Measurements from ENCODE around the gene XXYLT1. TPM values are rescaled to one million over a fixed set of nuclear protein-coding genes. Genes with fewer than 3 reads are reported as not detected.

The XXYLT1 gene
- total RNA-seq, 1 donor from 2014 or later: 16.4 TPM

DNA sequence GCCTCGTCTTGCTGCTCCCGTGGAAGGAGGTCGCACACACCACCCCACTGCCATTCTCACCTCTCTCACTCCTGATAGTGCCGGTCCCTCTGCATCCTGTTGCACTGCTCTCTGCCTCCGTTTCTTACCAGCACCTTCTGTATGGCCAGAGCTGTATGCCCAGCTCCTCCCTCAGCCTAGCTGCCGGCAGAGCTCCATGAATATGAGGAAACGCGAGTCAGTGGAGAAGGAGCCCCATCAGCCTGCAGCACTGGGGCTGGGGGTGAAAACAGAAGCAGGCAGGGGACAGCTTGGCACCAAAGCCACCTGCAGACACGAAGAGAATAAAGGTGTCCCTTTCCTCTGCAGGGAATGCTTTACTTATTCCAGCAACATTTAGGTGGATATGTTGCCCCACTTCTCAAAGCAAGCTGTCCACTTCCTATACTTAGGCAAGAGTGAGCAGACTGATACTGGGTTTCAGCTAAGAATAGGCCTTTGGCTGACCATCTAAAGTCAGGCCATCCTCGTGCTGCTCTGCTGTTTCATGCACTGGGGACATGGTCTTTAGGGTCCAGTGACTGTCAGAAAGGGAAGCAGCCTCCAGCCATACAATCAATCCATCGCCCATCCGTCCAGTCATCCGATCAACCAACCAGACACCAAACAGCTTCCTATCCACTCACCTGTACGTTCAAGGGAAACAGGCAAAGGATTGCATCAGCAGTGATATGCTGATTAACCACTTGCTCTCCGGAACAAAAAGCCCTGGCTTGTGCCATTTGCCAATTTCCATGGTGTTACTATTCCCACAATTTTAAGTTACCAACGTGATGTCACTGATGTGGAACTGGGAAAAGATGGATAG lies 222.7 kb downstream of the XXYLT1 start:
- H3K4me3 ChIP-seq (ENCODE audit: low read depth, low read length): no peak overlapping the region
- no peak for DNase-seq (ENCODE audit: low read depth)
- TF ChIP-seq, protein P1, sequence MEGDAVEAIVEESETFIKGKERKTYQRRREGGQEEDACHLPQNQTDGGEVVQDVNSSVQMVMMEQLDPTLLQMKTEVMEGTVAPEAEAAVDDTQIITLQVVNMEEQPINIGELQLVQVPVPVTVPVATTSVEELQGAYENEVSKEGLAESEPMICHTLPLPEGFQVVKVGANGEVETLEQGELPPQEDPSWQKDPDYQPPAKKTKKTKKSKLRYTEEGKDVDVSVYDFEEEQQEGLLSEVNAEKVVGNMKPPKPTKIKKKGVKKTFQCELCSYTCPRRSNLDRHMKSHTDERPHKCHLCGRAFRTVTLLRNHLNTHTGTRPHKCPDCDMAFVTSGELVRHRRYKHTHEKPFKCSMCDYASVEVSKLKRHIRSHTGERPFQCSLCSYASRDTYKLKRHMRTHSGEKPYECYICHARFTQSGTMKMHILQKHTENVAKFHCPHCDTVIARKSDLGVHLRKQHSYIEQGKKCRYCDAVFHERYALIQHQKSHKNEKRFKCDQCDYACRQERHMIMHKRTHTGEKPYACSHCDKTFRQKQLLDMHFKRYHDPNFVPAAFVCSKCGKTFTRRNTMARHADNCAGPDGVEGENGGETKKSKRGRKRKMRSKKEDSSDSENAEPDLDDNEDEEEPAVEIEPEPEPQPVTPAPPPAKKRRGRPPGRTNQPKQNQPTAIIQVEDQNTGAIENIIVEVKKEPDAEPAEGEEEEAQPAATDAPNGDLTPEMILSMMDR (conservative IDR thresholded peaks at IDR 0.05; ENCODE audit: low read depth, low read length): no peak

DNA sequence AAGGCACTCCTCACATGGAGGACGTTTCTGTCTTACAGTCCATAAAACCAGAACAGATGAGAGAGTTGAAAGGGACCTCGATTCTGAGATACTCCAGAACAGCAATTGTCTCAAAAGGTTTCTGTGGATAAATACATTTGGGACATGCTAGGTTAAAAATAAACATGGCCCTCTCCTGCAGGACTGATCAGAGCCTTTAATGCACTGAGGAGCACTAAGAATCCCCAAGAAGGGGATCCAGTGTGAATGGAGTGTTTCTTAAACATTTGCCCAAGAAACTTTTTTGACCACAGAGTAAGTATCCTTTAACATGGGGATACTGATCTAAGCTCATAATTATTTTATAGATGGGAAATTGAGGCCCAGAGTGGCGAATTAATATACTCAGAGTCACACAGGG lies 223.4 kb downstream of the XXYLT1 start:
- TF ChIP-seq, protein P1 (conservative IDR thresholded peaks at IDR 0.05; ENCODE audit: low read depth, low read length): no peak
- no peak for DNase-seq (ENCODE audit: low read depth)
- H3K4me3 ChIP-seq (ENCODE audit: low read depth, low read length): no peak overlapping the region

DNA sequence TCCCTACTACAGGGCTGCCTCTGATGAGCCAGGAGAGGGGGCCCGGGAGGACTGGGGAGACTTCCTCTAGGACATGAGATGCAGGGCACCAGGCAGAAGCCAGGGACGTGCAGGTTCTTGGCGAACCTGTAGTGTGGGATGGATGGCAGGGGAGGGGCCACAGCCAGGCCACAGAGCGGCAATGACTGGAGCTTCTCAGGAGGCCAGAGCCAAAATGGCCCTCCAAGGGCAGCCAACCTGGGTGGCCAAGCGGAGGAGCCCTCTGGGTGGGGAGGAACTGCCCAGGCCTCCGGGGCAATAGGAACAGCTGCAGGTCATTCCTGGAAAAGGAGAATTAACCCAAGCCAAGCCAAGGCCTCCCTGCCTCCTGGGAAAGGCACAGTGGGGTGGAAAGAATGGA lies 224.5 kb downstream of the XXYLT1 start:
- no peak for DNase-seq (ENCODE audit: low read depth)

DNA sequence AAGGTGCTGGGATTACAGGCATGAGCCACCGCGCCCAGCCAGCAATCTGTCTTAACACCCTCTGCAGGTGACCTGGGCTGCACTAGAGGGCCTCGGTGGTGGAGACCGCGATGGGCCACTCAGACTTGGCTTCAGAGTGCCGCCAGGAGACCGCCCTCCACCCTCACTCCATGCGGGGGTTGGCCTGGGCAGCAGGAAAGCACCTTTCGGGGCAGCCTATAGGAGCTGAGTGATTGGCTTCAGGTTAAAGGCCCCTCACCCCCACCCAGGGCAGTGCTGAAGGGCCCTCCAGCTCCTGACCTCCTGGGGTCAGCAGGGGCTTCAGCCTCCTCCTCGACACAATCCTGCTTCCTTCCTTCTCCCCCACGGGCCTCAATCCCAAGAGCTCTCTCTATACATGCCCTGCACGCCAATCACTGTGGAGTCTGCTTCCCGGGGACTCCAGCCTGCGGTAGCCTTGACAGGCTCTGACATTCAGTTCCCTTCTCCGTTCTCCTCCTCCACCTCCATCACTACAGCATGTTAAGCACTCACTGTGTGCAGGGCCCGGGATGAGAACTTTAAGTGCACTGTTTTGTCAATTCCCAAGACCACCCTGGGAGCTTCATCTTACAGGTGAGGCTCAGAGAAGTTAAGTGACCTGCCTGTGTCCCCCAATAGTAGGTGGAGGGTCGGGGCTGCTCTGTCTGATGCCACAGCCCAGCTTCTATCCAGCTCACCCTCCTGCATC lies 225.3 kb downstream of the XXYLT1 start:
- no peak for DNase-seq (ENCODE audit: low read depth)
- TF ChIP-seq, protein P1 (conservative IDR thresholded peaks at IDR 0.05; ENCODE audit: low read depth, low read length): no peak
- no peak overlapping the region for H3K4me3 ChIP-seq (ENCODE audit: low read depth, low read length)

More for the DNA sequence above, 224.5 kb downstream of the XXYLT1 start:
- TF ChIP-seq, protein P1 (conservative IDR thresholded peaks at IDR 0.05; ENCODE audit: low read depth, low read length): no peak
- H3K4me3 ChIP-seq (ENCODE audit: low read depth, low read length): no peak overlapping the region

DNA sequence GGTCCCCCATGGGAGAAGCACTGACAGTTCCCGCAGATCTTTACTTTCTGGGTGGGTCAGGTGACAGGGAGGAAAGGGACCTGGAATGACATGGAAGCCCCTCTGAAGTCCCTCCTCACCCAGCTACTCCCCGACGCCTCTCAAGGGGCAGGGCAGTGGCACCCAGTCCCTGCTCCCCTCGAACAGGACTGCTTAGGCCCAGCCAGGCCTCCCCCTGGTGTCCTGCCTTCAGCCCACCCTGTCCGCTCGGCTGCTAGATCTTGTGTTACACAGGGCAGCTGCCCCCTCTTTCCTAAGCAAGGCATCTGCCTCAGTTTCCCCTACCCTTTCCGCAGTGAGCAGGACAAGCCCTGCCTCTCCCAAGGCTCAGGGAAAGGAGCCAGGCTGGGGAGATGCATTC lies 226.5 kb downstream of the XXYLT1 start:
- TF ChIP-seq, protein P1 (conservative IDR thresholded peaks at IDR 0.05; ENCODE audit: low read depth, low read length): no peak
- no peak for DNase-seq (ENCODE audit: low read depth)
- H3K4me3 ChIP-seq (ENCODE audit: low read depth, low read length): no peak overlapping the region

DNA sequence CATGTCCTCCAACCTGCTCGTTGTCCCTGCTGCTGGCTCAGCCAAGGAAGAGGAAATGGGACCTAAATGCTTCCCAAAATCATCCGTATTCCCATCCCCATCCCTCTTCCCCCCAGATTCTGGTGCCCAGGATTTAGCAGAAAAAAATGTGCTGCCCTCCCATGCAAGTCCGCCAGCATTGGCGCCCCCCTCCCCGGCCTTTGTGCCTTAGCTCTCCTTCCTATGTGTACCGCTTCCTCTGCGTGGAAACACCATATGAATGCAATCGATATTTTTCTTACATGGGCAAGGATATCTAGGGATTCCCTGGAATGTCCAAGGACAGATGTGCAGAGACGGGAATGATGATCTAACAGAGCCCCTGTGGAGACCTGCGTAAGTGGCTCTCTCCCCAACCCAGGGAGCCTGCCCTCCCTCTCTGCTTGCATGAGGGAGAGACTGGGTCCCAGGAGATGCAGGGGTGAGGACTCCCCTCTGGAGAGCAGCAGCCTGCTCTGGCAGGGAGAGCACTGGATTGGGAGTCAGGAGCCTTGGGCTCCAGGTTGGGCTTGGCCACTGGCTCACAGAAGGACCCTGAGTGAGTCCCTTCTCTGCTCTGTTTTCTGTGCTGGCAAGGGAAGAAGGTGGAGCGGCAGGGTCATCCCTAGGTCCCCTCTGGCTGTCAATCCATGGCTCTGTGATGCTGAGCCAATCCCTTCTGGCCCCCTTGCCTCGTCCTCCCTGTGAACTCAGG lies 227.2 kb downstream of the XXYLT1 start:
- H3K4me3 ChIP-seq (ENCODE audit: low read depth, low read length): no peak overlapping the region
- TF ChIP-seq, protein P1 (conservative IDR thresholded peaks at IDR 0.05; ENCODE audit: low read depth, low read length): no peak
- DNase-seq (ENCODE audit: low read depth): no peak

Measured in epithelial cell of proximal tubule (primary cell).